Upper lobe of left lung (tissue), 4 donors: Measurements from ENCODE around the gene CTNNBL1.

Experiments
- CTCF ChIP-seq, 6 experiments: fragments of 450-650 bp in 4 of 6; fragments of 200-600 bp in 2 of 6; sonication (generic) in 2 of 6; IDR thresholded peaks; one replicate each; pipeline ENCODE4 v1.5.1; 2016 to 2019; ENCODE audit warnings: antibody characterized with exemption in 6 of 6
- POLR2A ChIP-seq, 4 donors: fragments of 450-650 bp; IDR thresholded peaks; one replicate each; pipeline ENCODE4 v1.5.1; 2016 to 2017; ENCODE audit warnings: antibody characterized with exemption in 4 of 4, mild to moderate bottlenecking in 2 of 4

- TF ChIP-seq CTCF (IDR thresholded peaks at IDR 0.05) (no peak), POLR2A (IDR thresholded peaks at IDR 0.05) (no peak)
Observed at GRCh38 chr20:37777012-37777950, 83.5 kb downstream of the CTNNBL1 start.
